ENCODE measurements around the gene IPPK. TPM values are rescaled to one million over a fixed set of nuclear protein-coding genes. Genes with fewer than 3 reads are reported as not detected.

Gene IPPK, protein sequence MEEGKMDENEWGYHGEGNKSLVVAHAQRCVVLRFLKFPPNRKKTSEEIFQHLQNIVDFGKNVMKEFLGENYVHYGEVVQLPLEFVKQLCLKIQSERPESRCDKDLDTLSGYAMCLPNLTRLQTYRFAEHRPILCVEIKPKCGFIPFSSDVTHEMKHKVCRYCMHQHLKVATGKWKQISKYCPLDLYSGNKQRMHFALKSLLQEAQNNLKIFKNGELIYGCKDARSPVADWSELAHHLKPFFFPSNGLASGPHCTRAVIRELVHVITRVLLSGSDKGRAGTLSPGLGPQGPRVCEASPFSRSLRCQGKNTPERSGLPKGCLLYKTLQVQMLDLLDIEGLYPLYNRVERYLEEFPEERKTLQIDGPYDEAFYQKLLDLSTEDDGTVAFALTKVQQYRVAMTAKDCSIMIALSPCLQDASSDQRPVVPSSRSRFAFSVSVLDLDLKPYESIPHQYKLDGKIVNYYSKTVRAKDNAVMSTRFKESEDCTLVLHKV
- 1 to 10 TPM; 8.7 to 9.7 TPM for total RNA-seq

DNA sequence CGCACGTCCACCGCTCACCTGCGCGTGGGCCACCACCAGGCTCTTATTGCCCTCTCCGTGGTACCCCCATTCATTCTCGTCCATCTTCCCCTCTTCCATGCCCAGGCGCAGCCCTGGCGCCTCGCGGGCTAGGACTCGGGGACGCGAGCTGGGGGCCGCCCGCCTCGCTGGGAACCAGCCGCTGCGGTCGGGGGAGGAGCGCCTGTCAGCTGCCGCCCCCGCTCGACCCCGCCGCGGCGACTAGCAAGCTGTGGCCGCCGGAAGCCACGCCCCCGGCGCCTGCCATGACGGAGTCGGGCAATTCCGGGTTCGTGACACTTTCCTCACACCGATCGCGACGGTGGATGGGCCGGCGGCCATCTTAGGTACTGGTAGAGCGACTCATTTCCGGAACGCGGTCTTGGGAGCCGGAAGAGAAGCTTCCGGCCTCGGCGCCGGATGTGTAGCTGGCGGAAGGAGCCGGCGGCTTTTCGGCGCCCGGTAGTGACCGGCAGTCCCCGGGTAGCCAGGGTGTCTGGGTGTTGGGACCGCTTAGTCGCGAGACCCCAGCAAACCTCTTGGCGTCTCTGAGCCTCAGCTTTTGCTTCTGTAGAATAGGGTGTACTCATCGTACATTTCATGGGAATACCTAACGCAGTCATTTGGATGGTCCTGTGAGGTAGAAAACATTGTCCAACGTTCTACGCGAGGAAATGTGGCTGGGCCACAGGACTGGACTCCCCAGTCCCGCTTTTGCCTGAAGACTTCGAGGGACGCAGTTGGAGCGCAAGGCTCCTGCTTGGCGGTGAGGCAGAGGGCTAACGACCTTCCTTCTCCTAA is at the start of gene IPPK:
TSS of gene IPPK (minus strand) at position 242 of the 819 bp plus-strand sequence. CDS start at position 99, 143 bp downstream.
- peak; percentile 98 for DNase-seq
- Mint-ChIP-seq H3K4me3 (peak within 1 kb of the TSS; percentile 96), H3K9me3 (ENCODE audit: insufficient read depth) (no peaks in the 10 kb centered on the region), H3K27ac (peak within 1 kb of the TSS; percentile 96), H3K27me3 (ENCODE audit: low read depth) (no peaks in the 10 kb centered on the region), H3K36me3 (ENCODE audit: low read depth) (peaks cover 25% of the 10 kb centered on the region), H3K4me1 (ENCODE audit: low read depth) (peaks cover 42% of the 10 kb centered on the region)
- ChIA-PET CTCF (interaction anchor here (1.1 to 2.6 kb wide), 10 partner anchors 8 to 344 kb away, joined by 3 to 14 read pairs (median 5); partner anchors contain the start of gene CENPP), POLR2A (interaction anchor here (0.6 to 1.6 kb wide), 13 partner anchors 10 to 555 kb away, joined by 3 to 9 read pairs (median 4); partner anchors contain the start of genes BICD2, CENPP and SPTLC1)
- ATAC-seq, result peak; percentile 92

GRCh38 chr9:92719028-92719647 is 49.2 kb upstream of the IPPK start:
- Mint-ChIP-seq H3K9me3 (ENCODE audit: insufficient read depth) (no peaks in the 10 kb centered on the region), H3K27ac (no peak overlapping the region), H3K4me1 (ENCODE audit: low read depth) (peaks cover 10% of the 10 kb centered on the region), H3K27me3 (ENCODE audit: low read depth) (no peaks in the 10 kb centered on the region), H3K36me3 (ENCODE audit: low read depth) (peaks cover 28% of the 10 kb centered on the region), H3K4me3 (no peak overlapping the region)
- DNase-seq (peak; percentile 12), ATAC-seq (no peak)
- POLR2A ChIA-PET, result no interaction called here
- CTCF ChIA-PET, result interaction anchor here (0.7 to 8.1 kb wide), 2 partner anchors 12 to 71 kb away, joined by 3 to 90 read pairs; no protein-coding TSS in a partner anchor

GRCh38 chr9:92718086-92719001 is 48.4 kb upstream of the IPPK start:
- no peak overlapping the region for H3K27ac Mint-ChIP-seq
- peak; percentile 20 for DNase-seq

GRCh38 chr9:92717201-92718085 is 47.5 kb upstream of the IPPK start:
- peaks cover 41% of the 10 kb centered on the region for H3K36me3 Mint-ChIP-seq (ENCODE audit: low read depth)
- ChIA-PET POLR2A (no interaction called here), CTCF (interaction anchor here (0.5 to 8.1 kb wide), 21 partner anchors 8 to 600 kb away, joined by 3 to 90 read pairs (median 3); partner anchors contain the start of genes BICD2 and IPPK)
- no peaks in the 10 kb centered on the region for H3K9me3 Mint-ChIP-seq (ENCODE audit: insufficient read depth)
- peak; percentile 18 for DNase-seq
- no peaks in the 10 kb centered on the region for H3K27me3 Mint-ChIP-seq (ENCODE audit: low read depth)
- ATAC-seq, result no peak
- H3K4me1 Mint-ChIP-seq (ENCODE audit: low read depth), result peaks cover 20% of the 10 kb centered on the region
- no peak overlapping the region for H3K27ac Mint-ChIP-seq
- no peak overlapping the region for H3K4me3 Mint-ChIP-seq

More at GRCh38 chr9:92718086-92719001, 48.4 kb upstream of the IPPK start:
- H3K4me3 Mint-ChIP-seq, result no peak overlapping the region
- H3K9me3 Mint-ChIP-seq (ENCODE audit: insufficient read depth), result no peaks in the 10 kb centered on the region
- ChIA-PET CTCF (interaction anchor here (0.9 to 8.1 kb wide), 7 partner anchors 7 to 108 kb away, joined by 3 to 90 read pairs (median 3); partner anchors contain the start of gene BICD2), POLR2A (no interaction called here)
- H3K36me3 Mint-ChIP-seq (ENCODE audit: low read depth), result peaks cover 35% of the 10 kb centered on the region
- H3K4me1 Mint-ChIP-seq (ENCODE audit: low read depth), result peaks cover 14% of the 10 kb centered on the region
- no peaks in the 10 kb centered on the region for H3K27me3 Mint-ChIP-seq (ENCODE audit: low read depth)
- ATAC-seq, result no peak

DNA sequence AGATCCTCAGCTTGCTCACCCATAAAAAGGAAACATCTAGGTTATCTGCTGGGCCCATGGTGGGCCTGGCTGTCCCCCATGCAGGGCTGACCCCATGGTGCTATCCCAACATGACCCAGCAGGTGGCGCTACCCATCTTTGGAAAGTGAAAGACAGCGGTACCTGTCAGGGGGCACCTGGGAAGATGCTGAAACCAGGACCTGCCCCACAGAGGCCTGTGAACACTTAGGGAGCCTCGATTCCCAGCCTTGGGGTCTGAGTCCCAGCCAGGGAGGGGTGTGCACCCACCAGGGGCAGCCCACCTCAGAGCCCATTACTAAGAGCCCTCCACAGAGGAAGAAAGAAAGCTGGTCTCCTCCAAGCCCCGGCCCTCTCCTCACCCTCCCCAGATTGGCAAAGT is 46.6 kb upstream of the IPPK start:
- Mint-ChIP-seq H3K9me3 (ENCODE audit: insufficient read depth) (no peaks in the 10 kb centered on the region), H3K27ac (no peak overlapping the region), H3K4me1 (ENCODE audit: low read depth) (peaks cover 22% of the 10 kb centered on the region), H3K4me3 (no peak overlapping the region), H3K27me3 (ENCODE audit: low read depth) (no peaks in the 10 kb centered on the region), H3K36me3 (ENCODE audit: low read depth) (peaks cover 41% of the 10 kb centered on the region)
- POLR2A ChIA-PET, result no interaction called here
- ATAC-seq (peak; percentile 76), DNase-seq (peak; percentile 88)
- CTCF ChIA-PET, result interaction anchor here (0.5 to 8.1 kb wide), 19 partner anchors 9 to 600 kb away, joined by 3 to 90 read pairs (median 3); partner anchors contain the start of genes BICD2 and IPPK

DNA sequence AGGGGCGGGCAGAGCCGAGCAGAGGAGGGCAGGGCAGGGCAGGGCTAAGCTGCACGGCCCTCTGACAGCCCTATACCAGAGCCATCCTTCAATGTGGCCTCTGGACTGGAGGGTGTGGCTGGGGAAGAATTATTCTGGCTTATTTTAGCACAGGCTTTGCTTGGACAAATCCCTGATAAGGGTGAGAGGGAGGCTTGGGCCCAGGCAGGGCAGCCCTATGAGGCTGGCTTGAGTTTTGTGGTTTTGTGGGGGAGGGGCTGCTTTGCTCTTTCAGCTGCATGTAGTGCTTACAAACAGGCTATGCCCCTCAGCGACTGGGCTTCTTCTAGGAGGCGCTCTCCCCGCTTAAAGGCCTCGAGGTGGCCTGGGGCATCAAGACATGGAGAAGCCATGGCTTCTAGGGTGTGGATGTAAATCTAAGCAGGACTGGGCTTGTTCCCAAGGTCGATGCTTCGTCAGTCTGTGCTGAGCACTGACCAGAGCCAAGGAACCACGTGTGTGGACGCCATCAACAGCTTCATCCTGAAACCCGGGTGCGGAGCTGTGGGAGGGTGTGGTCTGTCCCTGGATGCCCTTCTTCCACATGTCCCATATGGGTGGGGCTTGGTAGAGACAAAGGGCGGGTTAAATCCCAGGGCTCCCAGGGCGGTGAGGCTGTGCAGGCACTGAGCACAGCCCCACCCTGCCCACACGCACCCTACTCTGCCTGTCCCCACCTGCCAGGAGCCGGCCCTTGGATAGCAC is 45.7 kb upstream of the IPPK start:
- Mint-ChIP-seq H3K27ac (no peak overlapping the region), H3K36me3 (ENCODE audit: low read depth) (peaks cover 49% of the 10 kb centered on the region), H3K4me3 (no peak overlapping the region), H3K9me3 (ENCODE audit: insufficient read depth) (no peaks in the 10 kb centered on the region), H3K4me1 (ENCODE audit: low read depth) (peaks cover 24% of the 10 kb centered on the region), H3K27me3 (ENCODE audit: low read depth) (no peaks in the 10 kb centered on the region)
- ChIA-PET CTCF (interaction anchor here (0.8 to 8.1 kb wide), 3 partner anchors 8 to 74 kb away, joined by 3 to 90 read pairs (median 3); no protein-coding TSS in a partner anchor), POLR2A (no interaction called here)
- DNase-seq (peak; percentile 7), ATAC-seq (no peak)

GRCh38 chr9:92714787-92715487 is 45.0 kb upstream of the IPPK start:
- CTCF ChIA-PET, result interaction anchor here (1.0 to 8.1 kb wide), 2 partner anchors 8 to 75 kb away, joined by 3 to 90 read pairs; no protein-coding TSS in a partner anchor
- Mint-ChIP-seq H3K4me3 (no peak overlapping the region), H3K9me3 (ENCODE audit: insufficient read depth) (no peaks in the 10 kb centered on the region), H3K4me1 (ENCODE audit: low read depth) (peaks cover 24% of the 10 kb centered on the region), H3K27ac (peak overlapping the region; percentile 11), H3K27me3 (ENCODE audit: low read depth) (no peaks in the 10 kb centered on the region), H3K36me3 (ENCODE audit: low read depth) (peaks cover 45% of the 10 kb centered on the region)
- no peak for ATAC-seq
- POLR2A ChIA-PET, result no interaction called here
- peak; percentile 18 for DNase-seq

DNA sequence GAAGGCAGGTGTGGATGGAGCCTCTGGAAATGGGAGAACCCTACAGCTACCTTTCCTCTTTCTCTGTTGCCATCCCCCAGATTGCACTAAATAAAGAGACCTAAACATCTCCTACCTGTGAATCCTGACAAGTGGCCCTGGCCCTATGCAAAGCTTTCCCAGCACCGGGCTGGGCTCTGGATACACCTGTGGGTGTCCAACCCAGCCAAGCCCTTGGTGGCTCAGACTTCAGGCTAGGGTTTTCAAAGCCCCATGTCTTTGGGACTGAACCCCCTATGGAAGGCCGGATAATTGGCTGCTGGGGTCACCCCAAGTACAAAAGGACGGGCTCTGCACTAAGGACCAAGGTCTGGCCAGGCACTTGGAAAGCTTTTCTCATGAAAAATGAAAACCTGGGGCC is 44.1 kb upstream of the IPPK start:
- Mint-ChIP-seq H3K9me3 (ENCODE audit: insufficient read depth) (no peaks in the 10 kb centered on the region), H3K4me3 (no peak overlapping the region), H3K36me3 (ENCODE audit: low read depth) (peaks cover 47% of the 10 kb centered on the region), H3K27ac (no peak overlapping the region), H3K4me1 (ENCODE audit: low read depth) (peaks cover 24% of the 10 kb centered on the region), H3K27me3 (ENCODE audit: low read depth) (no peaks in the 10 kb centered on the region)
- CTCF ChIA-PET, result interaction anchor here (1.5 to 8.1 kb wide), 2 partner anchors 51 to 76 kb away, joined by 3 to 90 read pairs; no protein-coding TSS in a partner anchor
- DNase-seq (peak; percentile 12), ATAC-seq (no peak)
- POLR2A ChIA-PET, result no interaction called here

- no peaks in the 10 kb centered on the region for H3K27me3 Mint-ChIP-seq (ENCODE audit: low read depth)
Observed at GRCh38 chr9:92713528-92713927, 43.6 kb upstream of the IPPK start.

More at GRCh38 chr9:92713528-92713927, 43.6 kb upstream of the IPPK start:
- Mint-ChIP-seq H3K36me3 (ENCODE audit: low read depth) (peaks cover 47% of the 10 kb centered on the region), H3K9me3 (ENCODE audit: insufficient read depth) (no peaks in the 10 kb centered on the region), H3K4me3 (no peak overlapping the region), H3K4me1 (ENCODE audit: low read depth) (peaks cover 24% of the 10 kb centered on the region), H3K27ac (peak overlapping the region; percentile 43)
- no peak for ATAC-seq
- peak; percentile 20 for DNase-seq
- POLR2A ChIA-PET, result interaction anchor here (0.5 kb wide), 1 partner anchor 19 kb away, joined by 5 read pairs; no protein-coding TSS in a partner anchor
- CTCF ChIA-PET, result interaction anchor here (1.5 to 8.1 kb wide), 2 partner anchors 51 to 77 kb away, joined by 3 to 90 read pairs; no protein-coding TSS in a partner anchor

Measured in activated CD8-positive, alpha-beta T cell treated with anti-CD3 and anti-CD28 coated beads, Interleukin-2, amount 10 ng/mL, durations not matched to agents 7 days and 5 days (primary cell).